Activated B cell treated with CpG ODN at 0.5 μM for 24 hours (primary cell): ENCODE measurements around the gene KRTAP3-3. TPM values are rescaled to one million over a fixed set of nuclear protein-coding genes. Genes with fewer than 3 reads are reported as not detected.
"Not testable (repeated sequence)": the region's sequence is repeated elsewhere in the genome, so short reads cannot be mapped to it uniquely, and the experiment has no call there.

Source experiments
- ATAC-seq: fragments of 200-7000 bp; cut with Tn5 transposase; one replicate; pipeline ENCODE4 v1.10.0; 2021; ENCODE audit warnings: low read depth, mild to moderate bottlenecking, moderate library complexity
- CTCF ChIA-PET: fragments of 350-600 bp; sonication (Branson Sonifier 250); formaldehyde crosslinking; loops from one replicate; lab custom pipeline; 2021; ENCODE audit warnings: antibody characterized with exemption; lab: Charles Lee
- POLR2A ChIA-PET: fragments of 350-600 bp; sonication (Branson Sonifier 250); formaldehyde crosslinking; loops from one replicate; lab custom pipeline; 2021; ENCODE audit warnings: antibody characterized with exemption; lab: Charles Lee
- DNase-seq: peaks from one replicate; pipeline ENCODE4 v3.0.0; 2022
- H3K27ac Mint-ChIP-seq: one replicate; pipeline ENCODE4 v1.8.0; 2020; ENCODE audit warnings: mixed read lengths
- H3K27me3 Mint-ChIP-seq: one replicate; pipeline ENCODE4 v1.8.0; 2021; ENCODE audit warnings: mixed read lengths
- H3K36me3 Mint-ChIP-seq: one replicate; pipeline ENCODE4 v1.8.0; 2021; ENCODE audit warnings: low read depth, mixed read lengths
- H3K4me1 Mint-ChIP-seq: one replicate; pipeline ENCODE4 v1.8.0; 2021; ENCODE audit warnings: mixed read lengths
- H3K4me3 Mint-ChIP-seq: one replicate; pipeline ENCODE4 v1.8.0; 2020; ENCODE audit warnings: mild to moderate bottlenecking, mixed read lengths
- H3K9me3 Mint-ChIP-seq: one replicate; pipeline ENCODE4 v1.8.0; 2020; ENCODE audit warnings: mixed read lengths
- CTCF ChIP-seq: fragments of 200-600 bp; IDR thresholded peaks from one replicate; pipeline ENCODE4 v1.8.0; 2022; ENCODE audit warnings: antibody characterized with exemption, mild to moderate bottlenecking
- intact Hi-C: fragments of 100-400 bp; cut with micrococcal nuclease; formaldehyde crosslinking; loops from one replicate; pipeline ENCODE4 v1.15.1; 2024
- total RNA-seq: library from RNA; stranded (reverse); gene quantifications from 2 replicates; pipeline ENCODE4 v1.2.3, GENCODE V29; 2022

The KRTAP3-3 gene
- total RNA-seq, result not detected in 2 replicates

- CTCF ChIA-PET, result no interaction called here
- DNase-seq, result no peak
- no peak within 1 kb of the TSS for H3K4me3 Mint-ChIP-seq
- H3K36me3 Mint-ChIP-seq, result no peaks in the 10 kb centered on the region
- peaks cover 43% of the 10 kb centered on the region for H3K27me3 Mint-ChIP-seq
- no peak within 1 kb of the TSS for H3K27ac Mint-ChIP-seq
- intact Hi-C loops, result no loop called here
- H3K4me1 Mint-ChIP-seq, result no peaks in the 10 kb centered on the region
- no peak for TF ChIP-seq CTCF
- POLR2A ChIA-PET, result no interaction called here
- no peak for ATAC-seq
- no peaks in the 10 kb centered on the region for H3K9me3 Mint-ChIP-seq
Measured at GRCh38 chr17:40993839-40994238, at the start of gene KRTAP3-3. Gene KRTAP3-3, minus strand, starts transcription at chr17:40994164. Its CDS starts 67 bp downstream, at chr17:40994097.

GRCh38 chr17:41042953-41043352, 49.0 kb upstream of the KRTAP3-3 start:
- CTCF ChIA-PET, result no interaction called here
- ATAC-seq (no peak), DNase-seq (no peak)
- intact Hi-C loops, result no loop called here
- H3K27me3 Mint-ChIP-seq, result peaks cover 21% of the 10 kb centered on the region
- H3K9me3 Mint-ChIP-seq, result peaks cover 14% of the 10 kb centered on the region
- no peak overlapping the region for H3K4me3 Mint-ChIP-seq
- no peaks in the 10 kb centered on the region for H3K4me1 Mint-ChIP-seq
- no peaks in the 10 kb centered on the region for H3K36me3 Mint-ChIP-seq
- POLR2A ChIA-PET, result no interaction called here
- no peak overlapping the region for H3K27ac Mint-ChIP-seq
- no peak for TF ChIP-seq CTCF

GRCh38 chr17:41040783-41041571, 47.0 kb upstream of the KRTAP3-3 start, which contains the start of gene KRTAP1-1:
Gene KRTAP1-1, minus strand, starts transcription at chr17:41041450. Its CDS starts 53 bp downstream, at chr17:41041397.
- CTCF ChIA-PET, H3K36me3 Mint-ChIP-seq, DNase-seq, H3K4me1 Mint-ChIP-seq, POLR2A ChIA-PET, H3K4me3 Mint-ChIP-seq, intact Hi-C loops, H3K27ac Mint-ChIP-seq, ATAC-seq: not testable (repeated sequence)
- peaks cover 14% of the 10 kb centered on the region for H3K9me3 Mint-ChIP-seq
- peaks cover 19% of the 10 kb centered on the region for H3K27me3 Mint-ChIP-seq

GRCh38 chr17:41037853-41038350, 43.9 kb upstream of the KRTAP3-3 start:
- H3K27ac Mint-ChIP-seq, result no peak overlapping the region
- ATAC-seq (no peak), DNase-seq (no peak)
- H3K9me3 Mint-ChIP-seq, result peaks cover 7% of the 10 kb centered on the region
- CTCF ChIA-PET, result no interaction called here
- no peak for TF ChIP-seq CTCF
- POLR2A ChIA-PET, result no interaction called here
- intact Hi-C loops, result no loop called here
- no peaks in the 10 kb centered on the region for H3K4me1 Mint-ChIP-seq
- H3K4me3 Mint-ChIP-seq, result no peak overlapping the region
- H3K27me3 Mint-ChIP-seq, result peaks cover 17% of the 10 kb centered on the region
- H3K36me3 Mint-ChIP-seq, result no peaks in the 10 kb centered on the region

GRCh38 chr17:41034346-41034935, 40.5 kb upstream of the KRTAP3-3 start, which contains the start of gene KRTAP1-3:
Gene KRTAP1-3, minus strand, starts transcription at chr17:41034874. Its CDS starts 53 bp downstream, at chr17:41034821.
- peaks cover 30% of the 10 kb centered on the region for H3K27me3 Mint-ChIP-seq
- H3K36me3 Mint-ChIP-seq, DNase-seq, CTCF ChIA-PET, H3K27ac Mint-ChIP-seq, H3K9me3 Mint-ChIP-seq, ATAC-seq, POLR2A ChIA-PET, intact Hi-C loops, H3K4me3 Mint-ChIP-seq, H3K4me1 Mint-ChIP-seq: not testable (repeated sequence)
